Stomach (tissue), 9 donors: ENCODE results near the gene ANTXR2. TPM values are rescaled to one million over a fixed set of nuclear protein-coding genes. Genes with fewer than 3 reads are reported as not detected.

Source experiments
- DNase-seq, 2 donors: peaks; one replicate each; pipeline versions ENCODE4 v3.0.0 to v3.0.0-alpha.2; 2013 to 2019
- H3K27ac ChIP-seq, 5 donors: fragments of 200-600 bp in 4 of 5; sonication (generic) in 4 of 5; one replicate each; pipeline ENCODE4 v1.5.1; 2013 to 2019; ENCODE audit warnings: mild to moderate bottlenecking in 1 of 5, moderate library complexity in 1 of 5
- H3K27me3 ChIP-seq, 3 donors: fragments of 200-600 bp; sonication (generic); one replicate each; pipeline ENCODE4 v1.5.1; 2017 to 2019; ENCODE audit warnings: mixed run types in 1 of 3
- H3K36me3 ChIP-seq, 4 donors: fragments of 200-600 bp; sonication (generic); 1 replicate in 3 of 4; 2 replicates in 1 of 4; pipeline ENCODE4 v1.5.1; 2016 to 2019
- H3K4me1 ChIP-seq, 4 donors: fragments of 200-600 bp; sonication (generic); one replicate each; pipeline ENCODE4 v1.5.1; 2016 to 2019
- H3K4me3 ChIP-seq, 4 donors: fragments of 200-600 bp; sonication (generic) in 3 of 4; one replicate each; pipeline ENCODE4 v1.5.1; 2016 to 2019; ENCODE audit warnings: mild to moderate bottlenecking in 1 of 4
- H3K9me3 ChIP-seq, 4 donors: fragments of 200-600 bp; sonication (generic); one replicate each; pipeline ENCODE4 v1.5.1; 2016 to 2019
- EP300 ChIP-seq: sonication (generic); formaldehyde crosslinking; IDR thresholded peaks from one replicate; pipeline ENCODE4 v1.6.1; 2017; ENCODE audit warnings: antibody characterized with exemption
- POLR2A ChIP-seq, 4 donors: fragments of 450-650 bp; IDR thresholded peaks; one replicate each; pipeline ENCODE4 v1.6.1; 2016; ENCODE audit warnings: antibody characterized with exemption in 4 of 4, control low read depth in 2 of 4, mild to moderate bottlenecking in 1 of 4, moderate library complexity in 1 of 4
- POLR2AphosphoS5 ChIP-seq, 3 donors: sonication (generic); formaldehyde crosslinking; IDR thresholded peaks; one replicate each; pipeline ENCODE4 v1.6.1; 2016; ENCODE audit warnings: antibody characterized with exemption in 3 of 3
- WGBS, 5 donors: extraction: QIAGEN DNeasy Blood & Tissue Kit in 3 of 5; methylation state at CpG; one replicate each; pipeline versions ENCODE4 v1.1.5 to v1.1.7; 2013 to 2018; 5-methylcytosine and 5-hydroxymethylcytosine counted together
- intact Hi-C: fragments of 100-400 bp; cut with DNase I; formaldehyde crosslinking; loops from one replicate; pipeline ENCODE4 v1.15.1; 2023; ENCODE audit warnings: low total_unique reads
- polyA plus RNA-seq, 3 donors: library from polyadenylated mRNA; stranded (reverse); fragments of 200-250 nt; gene quantifications; one replicate each; pipeline ENCODE4 v1.2.3, GENCODE V29; 2013
- total RNA-seq, 5 donors: library from RNA; depleted of rRNA; stranded (reverse); fragments of >200 nt; gene quantifications; one replicate each; pipeline versions ENCODE4 v1.1.0 to v1.2.3, GENCODE V29; 2014 to 2016
- TF ChIP-seq, protein P1 (sequence below), 7 experiments: fragments of 450-650 bp in 4 of 7; fragments of 200-600 bp in 3 of 7; sonication (generic) in 3 of 7; IDR thresholded peaks; one replicate each; pipeline ENCODE4 v1.5.1; 2016 to 2019; ENCODE audit warnings: antibody characterized with exemption in 7 of 7, control low read depth in 2 of 7, mild to moderate bottlenecking in 1 of 7
- donor health status: healthy with polysubstance abuse.
- donor health status: Bipolar disorder and iron deficiency.
- donor health status: healthy.

Gene ANTXR2
- total and polyA plus RNA-seq, 8 donors: 8.3 to 116 (median 36.1) TPM

- peak overlapping the region in 1 of 5 donors; percentile 14 for H3K27ac ChIP-seq
- 86 to 92% (median 91%) methylated on average over 15 of the region's 15 CpGs for WGBS, 5 donors
- H3K27me3 ChIP-seq: no peaks in the 10 kb centered on the region
- H3K4me1 ChIP-seq: peaks cover 0 to 11% (median 4%) of the 10 kb centered on the region in 4 donors
- no peak overlapping the region for H3K4me3 ChIP-seq
- H3K9me3 ChIP-seq: no peaks in the 10 kb centered on the region
- intact Hi-C loops: no loop called here
- no peak for TF ChIP-seq POLR2A (IDR thresholded peaks at IDR 0.05)
- TF ChIP-seq EP300: no peak
- no peak for TF ChIP-seq POLR2AphosphoS5 (IDR thresholded peaks at IDR 0.05)
- TF ChIP-seq, protein P1, sequence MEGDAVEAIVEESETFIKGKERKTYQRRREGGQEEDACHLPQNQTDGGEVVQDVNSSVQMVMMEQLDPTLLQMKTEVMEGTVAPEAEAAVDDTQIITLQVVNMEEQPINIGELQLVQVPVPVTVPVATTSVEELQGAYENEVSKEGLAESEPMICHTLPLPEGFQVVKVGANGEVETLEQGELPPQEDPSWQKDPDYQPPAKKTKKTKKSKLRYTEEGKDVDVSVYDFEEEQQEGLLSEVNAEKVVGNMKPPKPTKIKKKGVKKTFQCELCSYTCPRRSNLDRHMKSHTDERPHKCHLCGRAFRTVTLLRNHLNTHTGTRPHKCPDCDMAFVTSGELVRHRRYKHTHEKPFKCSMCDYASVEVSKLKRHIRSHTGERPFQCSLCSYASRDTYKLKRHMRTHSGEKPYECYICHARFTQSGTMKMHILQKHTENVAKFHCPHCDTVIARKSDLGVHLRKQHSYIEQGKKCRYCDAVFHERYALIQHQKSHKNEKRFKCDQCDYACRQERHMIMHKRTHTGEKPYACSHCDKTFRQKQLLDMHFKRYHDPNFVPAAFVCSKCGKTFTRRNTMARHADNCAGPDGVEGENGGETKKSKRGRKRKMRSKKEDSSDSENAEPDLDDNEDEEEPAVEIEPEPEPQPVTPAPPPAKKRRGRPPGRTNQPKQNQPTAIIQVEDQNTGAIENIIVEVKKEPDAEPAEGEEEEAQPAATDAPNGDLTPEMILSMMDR (IDR thresholded peaks at IDR 0.05): no peak
- DNase-seq: no peak
- H3K36me3 ChIP-seq: no peaks in the 10 kb centered on the region
Measured at GRCh38 chr4:80079255-80079923, 6.4 kb upstream of the ANTXR2 start.

DNA sequence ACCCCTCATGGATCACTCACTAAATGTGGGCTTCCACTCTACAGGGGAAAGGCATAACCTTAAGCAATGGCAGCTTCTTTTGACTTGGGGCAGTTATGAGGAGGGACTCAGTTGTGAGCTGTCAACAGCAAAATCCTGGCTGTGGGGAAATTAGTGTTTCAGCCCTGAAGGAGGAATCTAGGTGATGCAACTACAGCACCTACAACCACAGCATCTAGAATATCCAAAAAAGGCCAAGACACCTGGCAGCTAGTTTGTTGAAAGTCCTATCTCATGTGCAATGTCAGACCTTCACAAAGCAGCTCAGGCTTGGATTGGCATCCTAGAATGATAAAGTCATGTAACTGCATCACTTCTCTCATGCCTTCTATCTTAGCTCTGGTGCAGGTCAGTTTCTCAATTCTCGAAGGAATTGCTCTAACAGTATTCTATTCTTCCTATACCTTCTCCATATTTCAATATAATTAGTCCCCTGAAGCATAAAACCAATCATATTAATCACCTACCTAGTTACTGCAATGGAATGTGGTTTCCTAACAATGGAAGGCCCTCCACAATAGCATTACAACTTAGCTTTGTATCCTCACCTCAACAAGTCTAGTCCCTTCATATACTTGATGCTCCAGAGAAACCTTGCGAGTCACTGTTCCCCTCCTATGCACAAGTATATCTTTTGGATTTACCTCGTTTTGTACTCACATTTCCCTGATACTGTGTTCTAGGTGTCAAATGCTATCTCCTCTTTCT, 5.5 kb upstream of the ANTXR2 start:
- TF ChIP-seq EP300 (no peak), POLR2A (IDR thresholded peaks at IDR 0.05) (no peak), POLR2AphosphoS5 (IDR thresholded peaks at IDR 0.05) (no peak)
- TF ChIP-seq, protein P1 (IDR thresholded peaks at IDR 0.05): no peak
- Histone ChIP-seq H3K4me3 (no peak overlapping the region), H3K27ac (peak overlapping the region in 1 of 5 donors; percentile 14), H3K4me1 (peaks cover 2 to 20% (median 9%) of the 10 kb centered on the region in 4 donors), H3K9me3 (no peaks in the 10 kb centered on the region), H3K27me3 (no peaks in the 10 kb centered on the region), H3K36me3 (no peaks in the 10 kb centered on the region)
- WGBS, 5 donors: 81 to 88% (median 85%) methylated on average over 3 of the region's 3 CpGs
- intact Hi-C loops: no loop called here
- no peak for DNase-seq

- Histone ChIP-seq H3K27ac (no peak overlapping the region), H3K36me3 (no peaks in the 10 kb centered on the region), H3K27me3 (no peaks in the 10 kb centered on the region), H3K4me1 (peaks cover 5 to 24% (median 14%) of the 10 kb centered on the region in 4 donors), H3K4me3 (no peak overlapping the region), H3K9me3 (no peaks in the 10 kb centered on the region)
- no peak for DNase-seq
- intact Hi-C loops: no loop called here
- TF ChIP-seq POLR2AphosphoS5 (IDR thresholded peaks at IDR 0.05) (no peak), POLR2A (IDR thresholded peaks at IDR 0.05) (no peak), EP300 (no peak)
- TF ChIP-seq, protein P1 (IDR thresholded peaks at IDR 0.05): no peak
- 66 to 80% (median 76%) methylated on average over 5 of the region's 5 CpGs for WGBS, 5 donors
Measured at GRCh38 chr4:80077639-80078038, 4.6 kb upstream of the ANTXR2 start.

GRCh38 chr4:80076681-80077080, 3.7 kb upstream of the ANTXR2 start:
- intact Hi-C loops: no loop called here
- no peaks in the 10 kb centered on the region for H3K36me3 ChIP-seq
- peaks cover 5 to 27% (median 15%) of the 10 kb centered on the region in 4 donors for H3K4me1 ChIP-seq
- TF ChIP-seq, protein P1 (IDR thresholded peaks at IDR 0.05): no peak
- no peak for TF ChIP-seq POLR2AphosphoS5 (IDR thresholded peaks at IDR 0.05)
- no peak for TF ChIP-seq POLR2A (IDR thresholded peaks at IDR 0.05)
- TF ChIP-seq EP300: no peak
- no peaks in the 10 kb centered on the region for H3K9me3 ChIP-seq
- H3K27ac ChIP-seq: peak overlapping the region in 1 of 5 donors; percentile 41
- no peak for DNase-seq
- no peaks in the 10 kb centered on the region for H3K27me3 ChIP-seq
- no peak overlapping the region for H3K4me3 ChIP-seq
